IPS-15b (cell line): ENCODE measurements around the gene XRCC5.

Experiments
- H3K27me3 ChIP-seq: one replicate; pipeline ENCODE4 v1.6.1; 2013; ENCODE audit warnings: low read length; ENCODE audit not compliant: control insufficient read depth, insufficient read depth
- H3K36me3 ChIP-seq: one replicate; pipeline ENCODE4 v1.6.1; 2013; ENCODE audit warnings: low read length; ENCODE audit not compliant: control insufficient read depth, insufficient read depth
- H3K4me1 ChIP-seq: one replicate; pipeline ENCODE4 v1.6.1; 2013; ENCODE audit warnings: mild to moderate bottlenecking, low read length; ENCODE audit not compliant: control insufficient read depth, insufficient read depth
- H3K4me3 ChIP-seq: one replicate; pipeline ENCODE4 v1.5.1; 2013; ENCODE audit warnings: low read depth, low read length
- H3K9ac ChIP-seq: one replicate; pipeline ENCODE4 v1.6.1; 2013; ENCODE audit warnings: low read depth, mild to moderate bottlenecking, low read length
- H3K9me3 ChIP-seq: one replicate; pipeline ENCODE4 v1.6.1; 2013; ENCODE audit warnings: mild to moderate bottlenecking, low read length; ENCODE audit not compliant: control insufficient read depth, insufficient read depth

XRCC5 gene

DNA sequence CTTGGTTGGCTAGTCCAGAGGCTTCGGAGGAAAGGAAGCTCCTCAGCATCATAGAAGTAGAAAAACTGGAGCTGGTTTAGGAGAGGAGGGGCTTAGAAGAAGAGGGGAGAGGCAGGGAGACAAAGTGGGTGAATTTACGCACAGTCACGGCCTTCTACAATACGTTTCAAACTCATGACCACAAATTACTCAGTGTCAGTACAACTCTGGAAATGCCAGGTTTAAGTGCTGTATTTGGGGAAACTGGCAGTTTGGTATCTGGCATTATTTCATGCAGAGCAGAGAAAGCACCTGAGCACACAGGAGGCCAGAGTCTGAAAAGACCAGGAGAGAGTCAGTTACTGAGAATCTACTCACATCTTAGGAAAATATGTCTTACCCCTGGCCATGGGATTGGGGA lies 55.4 kb downstream of the XRCC5 start:
- H3K9me3 ChIP-seq: no peaks in the 10 kb centered on the region
- H3K36me3 ChIP-seq: peaks cover 50% of the 10 kb centered on the region
- H3K9ac ChIP-seq: no peak overlapping the region
- H3K4me3 ChIP-seq: no peak overlapping the region
- no peaks in the 10 kb centered on the region for H3K27me3 ChIP-seq
- no peaks in the 10 kb centered on the region for H3K4me1 ChIP-seq

DNA sequence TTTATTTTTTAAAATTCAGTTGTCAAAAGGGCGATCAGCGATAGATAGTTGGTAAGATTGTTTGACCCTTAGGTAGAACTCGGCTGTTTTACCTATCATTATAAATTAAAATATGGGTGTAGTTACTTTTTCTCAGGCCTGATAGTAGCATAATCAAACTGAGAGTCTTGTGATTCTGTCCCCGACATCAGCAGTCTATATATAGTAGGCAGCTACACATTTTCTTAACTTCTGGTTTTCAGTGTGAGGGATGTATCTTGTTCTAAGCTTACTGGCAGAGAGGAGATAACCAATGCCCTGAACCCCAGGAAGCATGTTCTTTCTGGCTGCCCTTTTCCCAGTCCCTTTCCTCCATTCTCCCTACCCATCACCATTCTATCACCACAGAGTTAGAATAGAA lies 56.6 kb downstream of the XRCC5 start:
- Histone ChIP-seq H3K9me3 (no peaks in the 10 kb centered on the region), H3K9ac (no peak overlapping the region), H3K36me3 (peaks cover 43% of the 10 kb centered on the region), H3K4me1 (no peaks in the 10 kb centered on the region), H3K4me3 (no peak overlapping the region), H3K27me3 (no peaks in the 10 kb centered on the region)

DNA sequence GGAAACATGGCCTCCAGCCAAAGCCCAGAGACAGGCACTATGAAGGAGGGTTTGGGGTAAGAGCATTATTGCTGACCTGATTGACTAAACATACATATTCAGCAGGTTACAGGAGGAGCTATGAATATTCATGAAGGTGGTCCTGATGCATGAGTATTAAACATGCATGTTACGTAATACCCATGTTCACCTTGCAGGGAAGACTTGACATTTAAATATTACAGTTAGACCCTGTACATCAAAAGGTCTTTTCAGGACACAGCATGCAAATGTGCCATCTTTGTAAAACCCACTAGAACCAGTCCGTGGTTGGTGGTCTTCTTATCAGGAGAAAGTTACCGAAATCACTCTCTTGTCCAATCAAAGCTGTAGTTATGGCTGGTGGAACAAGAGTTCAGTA lies 59.9 kb downstream of the XRCC5 start:
- Histone ChIP-seq H3K27me3 (no peaks in the 10 kb centered on the region), H3K4me3 (no peak overlapping the region), H3K4me1 (no peaks in the 10 kb centered on the region), H3K9ac (no peak overlapping the region), H3K36me3 (peaks cover 18% of the 10 kb centered on the region), H3K9me3 (no peaks in the 10 kb centered on the region)

DNA sequence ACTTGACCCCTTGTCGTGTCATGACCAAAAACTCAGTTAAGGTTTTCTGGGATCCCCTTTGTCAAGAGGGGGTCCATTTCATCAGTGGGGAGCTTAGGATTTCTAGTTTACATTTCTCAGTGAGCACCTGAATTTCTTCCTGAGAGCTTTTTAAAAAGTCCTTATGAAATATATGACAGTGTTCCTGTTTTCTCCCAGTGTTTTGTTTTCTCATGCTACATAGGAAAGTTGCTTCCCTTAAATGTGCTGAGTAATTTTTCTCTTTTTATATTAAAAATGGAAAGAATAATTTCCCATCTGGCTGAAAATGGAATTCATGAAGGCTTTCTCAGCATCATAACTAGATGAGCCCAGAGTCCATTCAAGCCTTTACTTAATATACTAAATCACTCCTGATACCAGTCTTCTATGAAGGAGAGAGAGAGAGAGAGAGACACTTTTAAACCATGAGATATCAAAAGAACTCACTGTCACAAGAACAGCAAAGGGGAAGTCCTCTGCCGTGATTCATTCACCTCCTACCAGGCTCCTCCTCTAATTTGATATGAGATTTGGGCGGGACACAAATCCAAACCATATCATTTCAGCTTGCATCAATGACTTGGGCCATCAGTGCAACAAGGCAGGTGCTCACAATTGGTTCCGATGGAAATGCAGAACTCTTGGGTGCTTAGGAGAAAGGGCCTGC lies 61.1 kb downstream of the XRCC5 start:
- Histone ChIP-seq H3K9me3 (no peaks in the 10 kb centered on the region), H3K4me1 (no peaks in the 10 kb centered on the region), H3K9ac (no peak overlapping the region), H3K36me3 (peaks cover 14% of the 10 kb centered on the region), H3K4me3 (no peak overlapping the region), H3K27me3 (no peaks in the 10 kb centered on the region)

DNA sequence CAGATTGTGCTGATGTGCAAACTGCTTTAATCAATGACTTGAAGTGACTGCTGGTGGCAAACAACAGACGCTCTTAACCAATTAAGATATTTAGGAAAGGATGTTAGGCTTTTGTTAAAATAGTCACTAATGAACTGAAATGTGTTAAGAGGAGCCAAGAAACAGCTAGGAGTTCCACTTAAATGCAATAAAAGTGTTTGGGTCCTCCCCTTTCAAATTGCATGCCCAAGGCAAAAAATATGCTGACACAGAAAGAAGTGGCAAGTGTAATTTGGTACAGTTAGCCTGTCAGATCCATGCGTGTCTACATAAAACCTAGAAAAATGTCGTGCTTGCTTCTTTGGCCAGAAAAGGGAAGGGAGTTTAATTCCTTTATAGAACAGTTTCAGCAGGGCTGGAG lies 61.9 kb downstream of the XRCC5 start:
- Histone ChIP-seq H3K4me3 (no peak overlapping the region), H3K9ac (no peak overlapping the region), H3K9me3 (no peaks in the 10 kb centered on the region), H3K4me1 (no peaks in the 10 kb centered on the region), H3K36me3 (peaks cover 21% of the 10 kb centered on the region), H3K27me3 (no peaks in the 10 kb centered on the region)

DNA sequence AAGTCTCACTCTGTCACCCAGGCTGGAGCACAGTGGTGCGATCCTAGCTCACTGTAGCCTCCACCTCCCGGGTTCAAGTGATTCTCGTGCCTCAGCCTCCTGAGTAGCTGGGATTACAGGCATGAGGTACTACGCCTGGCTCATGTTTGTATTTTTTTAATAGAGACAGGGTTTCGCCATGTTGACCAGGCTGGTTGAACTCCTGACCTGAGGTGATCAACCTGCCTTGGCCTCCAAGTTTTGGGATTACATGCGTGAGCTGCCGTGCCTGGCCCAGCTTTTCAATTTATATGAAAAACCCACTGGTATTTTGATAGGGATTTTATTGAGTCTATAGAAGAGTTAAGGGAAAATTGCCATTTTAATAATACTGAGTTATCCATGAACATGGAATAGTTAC lies 63.3 kb downstream of the XRCC5 start:
- no peaks in the 10 kb centered on the region for H3K27me3 ChIP-seq
- H3K4me3 ChIP-seq: no peak overlapping the region
- peaks cover 21% of the 10 kb centered on the region for H3K36me3 ChIP-seq
- H3K4me1 ChIP-seq: no peaks in the 10 kb centered on the region
- H3K9ac ChIP-seq: no peak overlapping the region
- H3K9me3 ChIP-seq: no peaks in the 10 kb centered on the region

DNA sequence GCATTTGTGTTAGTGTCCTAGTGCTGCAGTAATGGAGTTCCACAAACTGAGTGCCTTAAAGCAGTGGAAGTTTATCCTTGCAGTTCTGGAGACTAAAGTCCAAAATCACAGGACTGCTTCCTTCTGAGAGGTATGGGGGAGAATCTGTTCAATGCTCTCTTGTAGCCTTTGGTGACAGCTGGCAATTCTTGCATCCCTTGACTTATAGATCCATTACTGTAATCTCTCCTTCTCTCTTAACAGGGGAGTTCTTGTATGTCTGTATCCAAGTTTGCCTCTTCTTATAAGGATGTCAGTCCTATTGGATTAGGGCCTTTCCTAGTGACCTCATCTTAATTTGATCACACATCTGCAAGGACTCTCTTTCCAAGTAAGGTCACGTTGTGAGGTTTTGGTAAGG lies 69.9 kb downstream of the XRCC5 start:
- H3K9me3 ChIP-seq: no peaks in the 10 kb centered on the region
- H3K27me3 ChIP-seq: no peaks in the 10 kb centered on the region
- no peak overlapping the region for H3K4me3 ChIP-seq
- no peak overlapping the region for H3K9ac ChIP-seq
- H3K4me1 ChIP-seq: no peaks in the 10 kb centered on the region
- peaks cover 14% of the 10 kb centered on the region for H3K36me3 ChIP-seq

DNA sequence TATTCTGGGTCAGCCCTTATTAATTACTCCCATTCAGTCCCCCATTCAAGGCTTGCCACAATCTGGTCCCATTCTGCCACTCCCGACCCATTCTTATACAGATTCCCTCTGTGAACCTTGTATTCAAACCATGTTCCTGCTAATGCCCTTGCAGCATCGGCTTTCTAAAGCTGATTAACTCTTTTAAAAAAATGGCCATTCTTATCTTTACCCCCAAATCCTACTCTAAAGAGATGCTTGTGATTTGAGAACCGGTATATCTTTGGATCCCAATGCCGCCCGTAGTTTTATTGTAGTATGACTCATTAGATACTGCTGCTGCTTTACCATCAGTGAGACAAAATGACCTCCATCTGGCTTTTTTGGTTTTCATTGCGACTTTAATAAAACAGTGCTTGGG lies 72.2 kb downstream of the XRCC5 start:
- Histone ChIP-seq H3K4me1 (no peaks in the 10 kb centered on the region), H3K36me3 (no peaks in the 10 kb centered on the region)

DNA sequence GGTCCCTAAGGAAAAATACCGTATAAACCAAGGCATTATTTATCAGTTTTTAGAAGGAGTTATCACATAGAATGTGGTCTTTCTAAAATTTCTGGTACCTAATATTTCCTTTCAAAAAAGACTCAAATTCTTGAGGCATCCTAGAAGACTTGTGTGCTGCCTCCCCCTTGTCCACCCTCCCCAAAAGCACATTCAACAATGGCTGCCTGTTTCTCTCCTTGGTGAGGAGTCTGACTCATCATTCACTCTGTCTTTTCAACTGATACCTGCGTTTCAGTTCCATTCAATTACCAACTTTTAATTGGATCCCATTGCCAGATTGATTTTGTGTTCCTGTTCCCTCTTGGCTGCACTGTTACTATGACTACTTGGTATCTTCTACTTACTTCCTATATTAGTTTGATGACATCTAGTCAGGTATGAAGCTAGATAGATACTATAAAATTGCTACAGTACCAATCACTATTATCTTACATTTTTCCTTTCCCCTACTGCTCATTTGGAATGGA lies 72.9 kb downstream of the XRCC5 start:
- Histone ChIP-seq H3K36me3 (no peaks in the 10 kb centered on the region), H3K9me3 (no peaks in the 10 kb centered on the region), H3K4me3 (no peak overlapping the region), H3K4me1 (no peaks in the 10 kb centered on the region), H3K9ac (no peak overlapping the region), H3K27me3 (no peaks in the 10 kb centered on the region)

More for the DNA sequence above, 72.2 kb downstream of the XRCC5 start:
- H3K9me3 ChIP-seq: no peaks in the 10 kb centered on the region
- H3K27me3 ChIP-seq: no peaks in the 10 kb centered on the region
- H3K4me3 ChIP-seq: no peak overlapping the region
- no peak overlapping the region for H3K9ac ChIP-seq

DNA sequence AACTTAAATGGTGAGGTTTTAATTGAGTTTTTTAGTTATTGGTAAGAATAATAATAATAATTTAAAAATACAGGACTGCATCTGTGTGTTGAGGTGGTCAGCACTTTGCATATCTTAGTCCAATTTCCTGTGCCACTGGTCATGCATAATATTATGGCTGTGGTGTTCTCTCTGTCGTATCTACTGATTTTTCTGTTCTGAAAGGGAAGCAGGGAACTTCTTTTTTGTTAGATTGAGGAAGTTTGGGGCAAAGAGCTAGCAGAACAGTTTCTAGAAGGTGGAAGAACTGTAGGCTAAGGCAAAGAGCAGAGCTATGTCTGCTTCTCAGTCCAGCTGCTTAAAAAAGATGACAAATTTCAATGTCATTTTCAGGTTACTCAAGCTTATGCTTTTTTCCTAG lies 74.3 kb downstream of the XRCC5 start:
- no peaks in the 10 kb centered on the region for H3K4me1 ChIP-seq
- no peaks in the 10 kb centered on the region for H3K36me3 ChIP-seq
- H3K9ac ChIP-seq: no peak overlapping the region
- no peaks in the 10 kb centered on the region for H3K9me3 ChIP-seq
- no peaks in the 10 kb centered on the region for H3K27me3 ChIP-seq
- no peak overlapping the region for H3K4me3 ChIP-seq

DNA sequence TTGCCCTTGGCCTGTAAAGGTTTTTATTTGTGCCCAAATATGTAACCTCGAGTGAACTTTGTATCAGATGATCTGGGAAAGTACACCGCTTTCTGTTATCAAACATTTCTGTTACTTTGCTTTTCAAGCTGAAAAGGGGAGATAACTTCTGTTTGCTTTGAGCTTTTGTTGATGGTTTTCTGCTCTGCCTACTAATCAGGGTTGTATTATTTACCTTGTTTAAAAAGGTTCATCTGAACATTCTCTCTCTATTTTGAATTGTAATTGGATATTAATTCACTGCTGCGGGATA lies 79.4 kb downstream of the XRCC5 start:
- Histone ChIP-seq H3K36me3 (no peaks in the 10 kb centered on the region), H3K4me1 (no peaks in the 10 kb centered on the region), H3K27me3 (no peaks in the 10 kb centered on the region), H3K9ac (no peak overlapping the region), H3K9me3 (no peaks in the 10 kb centered on the region), H3K4me3 (no peak overlapping the region)

DNA sequence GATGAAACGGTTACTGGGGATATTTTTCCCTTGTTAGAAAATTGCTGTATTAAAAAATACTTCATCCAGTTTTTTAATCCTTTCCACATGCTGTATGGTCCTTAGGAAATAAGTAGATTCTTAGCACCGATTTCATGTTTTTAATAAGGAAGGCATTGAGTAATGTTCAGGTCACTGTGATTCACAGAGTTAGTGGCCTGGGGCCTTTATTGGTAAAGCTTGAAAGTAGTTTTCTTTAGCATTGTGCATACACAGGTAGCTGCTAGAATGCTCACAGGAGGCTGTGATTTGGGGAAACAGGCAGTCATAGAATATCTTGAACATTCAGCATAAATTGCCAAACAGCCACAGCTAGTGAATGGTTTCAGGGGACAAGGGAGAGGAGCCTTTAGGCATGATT lies 79.8 kb downstream of the XRCC5 start:
- H3K9ac ChIP-seq: no peak overlapping the region
- no peak overlapping the region for H3K4me3 ChIP-seq
- H3K4me1 ChIP-seq: no peaks in the 10 kb centered on the region
- H3K36me3 ChIP-seq: no peaks in the 10 kb centered on the region
- H3K9me3 ChIP-seq: no peaks in the 10 kb centered on the region
- H3K27me3 ChIP-seq: no peaks in the 10 kb centered on the region
